Activated T-helper 2 cell treated with anti-CD3 and anti-CD28 coated beads, Interferon-gamma antibody, Interleukin-2, Interleukin-4, amounts not matched to agents 10 μg/mL and 5 μg/mL and 100 μg/mL, durations not matched to agents 14 hours and 24 hours and 36 hours (primary cell): Measurements from ENCODE around the gene THRB. TPM values are rescaled to one million over a fixed set of nuclear protein-coding genes. Genes with fewer than 3 reads are reported as not detected.

Experiments used
- DNase-seq: peaks from one replicate; pipeline ENCODE4 v3.0.0; 2021; ENCODE audit warnings: low spot score
- H3K27ac Mint-ChIP-seq: one replicate; pipeline ENCODE4 v1.8.0; 2021; ENCODE audit warnings: mixed read lengths
- H3K27me3 Mint-ChIP-seq: one replicate; pipeline ENCODE4 v1.8.0; 2021; ENCODE audit warnings: low read depth, mixed read lengths
- H3K36me3 Mint-ChIP-seq: one replicate; pipeline ENCODE4 v1.8.0; 2021; ENCODE audit warnings: low read depth, mixed read lengths
- H3K4me1 Mint-ChIP-seq: one replicate; pipeline ENCODE4 v1.8.0; 2021; ENCODE audit warnings: low read depth, mixed read lengths
- H3K4me3 Mint-ChIP-seq: one replicate; pipeline ENCODE4 v1.8.0; 2021; ENCODE audit warnings: low read depth, mild to moderate bottlenecking, moderate library complexity, mixed read lengths
- H3K9me3 Mint-ChIP-seq: one replicate; pipeline ENCODE4 v1.8.0; 2021; ENCODE audit warnings: mixed read lengths
- intact Hi-C: fragments of 100-400 bp; cut with micrococcal nuclease; formaldehyde crosslinking; loops from one replicate; pipeline ENCODE4 v1.15.1; 2023
- total RNA-seq: library from RNA; stranded (reverse); gene quantifications from 2 replicates; pipeline ENCODE4 v1.2.3, GENCODE V29; 2022

Gene THRB
- total RNA-seq, 1 donor from 2014 or later = not detected

DNA sequence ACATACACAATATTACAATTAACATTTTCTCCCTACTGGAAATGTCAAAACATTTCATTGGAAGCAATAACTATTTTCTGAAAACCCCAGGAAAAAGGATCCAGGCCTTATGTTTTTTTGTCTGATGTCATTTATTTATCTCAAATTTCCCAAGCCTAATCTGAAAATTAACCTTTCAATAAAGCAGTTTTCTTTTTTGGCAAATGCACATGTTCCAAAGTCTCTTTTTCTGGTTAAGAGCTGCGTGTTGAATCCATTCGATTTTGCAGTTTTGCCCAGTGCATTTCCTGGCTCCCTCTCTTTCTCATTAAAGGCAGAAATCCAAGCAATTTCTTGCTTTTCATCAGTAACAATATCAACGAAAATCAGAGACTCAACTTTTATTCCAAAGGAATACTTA lies 327.2 kb downstream of the THRB start:
- H3K36me3 Mint-ChIP-seq = no peaks in the 10 kb centered on the region

DNA sequence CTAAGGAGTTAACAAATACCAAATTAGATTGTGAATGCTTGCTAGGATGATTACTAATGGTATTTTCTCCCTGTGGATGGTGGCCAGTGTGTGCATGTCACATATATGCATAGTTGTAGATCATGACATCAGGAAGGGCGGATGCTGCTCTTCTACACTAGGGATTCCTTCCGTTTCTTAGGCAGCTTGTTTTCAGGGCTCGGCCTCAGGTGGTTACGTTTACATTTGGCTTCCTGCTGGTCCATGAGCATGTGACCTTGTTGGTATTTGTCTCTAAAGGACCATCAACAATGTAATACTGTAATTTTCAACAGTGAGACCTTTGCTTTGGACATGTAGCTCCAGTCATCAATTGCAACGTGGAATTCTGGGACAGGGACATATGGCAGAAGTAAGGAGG lies 328.1 kb downstream of the THRB start:
- Mint-ChIP-seq H3K9me3 (no peaks in the 10 kb centered on the region), H3K27me3 (peaks cover 2% of the 10 kb centered on the region), H3K36me3 (no peaks in the 10 kb centered on the region), H3K27ac (no peak overlapping the region), H3K4me3 (no peak overlapping the region), H3K4me1 (no peaks in the 10 kb centered on the region)
- DNase-seq = no peak
- intact Hi-C loops = no loop called here

More for the DNA sequence above, 327.2 kb downstream of the THRB start:
- intact Hi-C loops = no loop called here
- H3K27me3 Mint-ChIP-seq = peaks cover 2% of the 10 kb centered on the region
- no peak overlapping the region for H3K27ac Mint-ChIP-seq
- H3K4me3 Mint-ChIP-seq = no peak overlapping the region
- no peaks in the 10 kb centered on the region for H3K4me1 Mint-ChIP-seq
- DNase-seq = no peak
- no peaks in the 10 kb centered on the region for H3K9me3 Mint-ChIP-seq

DNA sequence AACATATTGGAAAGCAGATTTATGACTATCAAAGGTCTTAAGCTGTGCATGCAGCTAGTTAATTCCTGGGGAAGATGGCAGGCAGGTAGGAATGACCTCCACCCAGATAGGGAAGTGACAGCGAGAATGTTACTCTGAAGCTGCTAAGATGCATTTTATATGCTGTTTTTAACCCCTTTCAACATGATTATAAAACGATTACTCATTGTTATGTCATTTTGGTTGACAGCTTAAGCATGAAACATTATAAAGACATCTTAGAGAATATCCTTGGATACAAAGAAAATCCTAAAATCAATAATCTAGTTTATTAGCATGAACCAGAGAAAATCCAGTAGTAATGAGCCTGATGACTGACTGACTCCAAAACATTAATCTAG lies 329.1 kb downstream of the THRB start:
- no peaks in the 10 kb centered on the region for H3K9me3 Mint-ChIP-seq
- intact Hi-C loops = no loop called here
- peaks cover 2% of the 10 kb centered on the region for H3K27me3 Mint-ChIP-seq
- no peak for DNase-seq
- H3K27ac Mint-ChIP-seq = no peak overlapping the region
- no peak overlapping the region for H3K4me3 Mint-ChIP-seq
- no peaks in the 10 kb centered on the region for H3K4me1 Mint-ChIP-seq
- H3K36me3 Mint-ChIP-seq = no peaks in the 10 kb centered on the region

DNA sequence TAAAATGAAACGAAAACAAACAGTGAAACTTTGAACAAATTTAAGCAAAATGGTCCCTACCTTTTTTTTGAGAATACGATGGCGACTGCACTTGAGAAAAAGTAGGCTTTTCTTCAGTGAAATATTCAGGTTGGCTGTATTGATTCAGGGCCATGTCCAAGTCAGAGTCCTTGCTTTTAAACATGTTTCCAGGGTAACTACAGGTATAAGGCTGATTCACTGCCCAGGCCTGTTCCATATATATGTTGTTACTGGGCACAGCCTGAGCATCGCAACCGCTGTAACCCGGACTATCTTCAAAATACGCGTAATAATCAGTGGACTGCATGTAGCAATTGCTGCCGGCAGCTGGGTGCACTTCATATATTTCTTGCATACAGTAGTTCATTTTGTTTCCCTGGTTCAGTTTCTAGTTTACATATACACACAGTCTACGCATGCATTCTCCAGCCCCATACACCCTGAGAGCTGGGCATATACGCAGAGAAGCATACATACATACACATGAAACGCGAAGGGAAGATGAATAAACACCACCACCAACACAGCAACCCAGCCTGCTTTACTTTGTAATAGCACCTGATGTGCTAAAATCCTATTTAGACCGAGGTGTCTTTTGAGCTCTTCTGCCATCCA lies 329.6 kb downstream of the THRB start:
- Mint-ChIP-seq H3K27ac (no peak overlapping the region), H3K27me3 (peaks cover 2% of the 10 kb centered on the region), H3K4me1 (no peaks in the 10 kb centered on the region)

DNA sequence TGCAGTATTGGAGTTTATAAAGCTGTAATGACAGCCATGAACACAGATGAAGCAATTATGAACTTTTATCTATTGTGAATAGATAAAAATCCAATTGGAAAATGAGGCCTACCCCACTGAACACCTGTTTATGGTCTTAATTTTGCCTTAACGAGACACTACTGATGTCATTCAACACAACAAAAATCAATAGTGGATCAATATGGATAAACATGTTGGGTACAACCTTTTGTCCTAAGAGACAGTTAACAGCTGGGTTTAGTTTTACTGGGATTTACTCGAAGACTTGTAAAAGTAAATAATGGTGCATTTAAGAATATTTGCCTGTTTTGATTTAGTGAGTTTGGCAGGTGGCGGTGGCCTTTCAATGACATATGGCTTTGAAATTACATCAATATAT lies 331.7 kb downstream of the THRB start:
- Mint-ChIP-seq H3K27me3 (peaks cover 2% of the 10 kb centered on the region), H3K27ac (no peak overlapping the region), H3K4me1 (peaks cover 2% of the 10 kb centered on the region), H3K4me3 (no peak overlapping the region), H3K36me3 (no peaks in the 10 kb centered on the region), H3K9me3 (no peaks in the 10 kb centered on the region)
- intact Hi-C loops = no loop called here
- DNase-seq = no peak

More for the DNA sequence above, 329.6 kb downstream of the THRB start:
- no peak for DNase-seq
- Mint-ChIP-seq H3K9me3 (no peaks in the 10 kb centered on the region), H3K4me3 (no peak overlapping the region), H3K36me3 (no peaks in the 10 kb centered on the region)
- intact Hi-C loops = no loop called here

DNA sequence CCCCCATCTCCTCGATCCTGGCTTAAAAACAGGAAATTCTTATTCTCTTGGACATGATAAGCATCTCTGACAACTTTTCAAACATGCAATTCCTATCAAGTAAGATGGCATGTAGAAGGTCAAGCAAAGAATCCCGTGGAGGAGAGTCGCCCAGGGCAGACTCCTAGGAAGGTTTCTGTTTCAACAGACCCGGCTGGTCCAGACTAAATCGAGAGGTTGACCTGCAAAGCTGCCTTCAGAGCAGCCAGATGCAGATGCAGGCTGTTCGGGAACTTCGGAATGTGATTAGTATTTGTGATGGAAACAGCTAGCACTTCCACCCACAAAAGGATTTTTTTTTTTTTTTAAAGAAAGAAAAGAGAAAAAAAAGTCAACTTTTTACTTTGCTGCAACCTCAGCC lies 332.8 kb downstream of the THRB start:
- Mint-ChIP-seq H3K9me3 (no peaks in the 10 kb centered on the region), H3K4me1 (peaks cover 2% of the 10 kb centered on the region), H3K27me3 (peaks cover 2% of the 10 kb centered on the region), H3K27ac (no peak overlapping the region), H3K36me3 (no peaks in the 10 kb centered on the region), H3K4me3 (no peak overlapping the region)
- DNase-seq = no peak
- intact Hi-C loops = no loop called here

DNA sequence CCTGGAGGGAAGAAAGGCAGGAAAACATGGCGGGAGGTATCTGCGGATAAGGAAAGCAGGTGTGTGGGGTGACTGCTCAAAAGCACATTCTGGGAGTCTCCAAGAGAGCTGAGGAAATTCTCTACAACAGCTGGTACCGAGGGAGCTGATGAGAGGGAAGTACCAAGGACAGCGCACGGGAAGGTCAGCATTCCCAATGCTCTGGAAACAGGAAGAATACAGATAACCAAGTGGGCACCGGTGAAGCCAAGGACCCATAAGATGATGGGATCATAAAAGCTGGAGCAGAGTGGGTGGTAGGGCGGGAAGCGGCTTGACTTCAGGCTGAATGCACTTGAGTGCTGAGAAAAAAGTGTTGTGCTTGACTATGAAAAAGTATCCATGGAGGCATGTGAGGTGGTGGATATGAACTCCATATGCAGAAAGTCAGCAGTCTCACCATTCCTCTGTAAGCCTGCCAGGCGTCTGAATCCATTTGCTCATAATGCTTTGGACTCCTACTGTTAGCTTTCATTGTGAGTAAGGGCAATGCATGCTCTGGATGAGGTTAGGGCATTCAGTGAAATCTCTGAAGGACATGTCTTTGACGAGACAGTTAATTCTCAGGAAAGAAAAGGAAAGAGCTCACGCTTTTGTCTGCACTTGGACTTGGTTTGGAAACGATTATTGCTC lies 334.1 kb downstream of the THRB start:
- Mint-ChIP-seq H3K36me3 (no peaks in the 10 kb centered on the region), H3K9me3 (no peaks in the 10 kb centered on the region), H3K4me1 (peaks cover 2% of the 10 kb centered on the region), H3K27ac (no peak overlapping the region), H3K27me3 (peaks cover 2% of the 10 kb centered on the region), H3K4me3 (no peak overlapping the region)
- DNase-seq = no peak
- intact Hi-C loops = no loop called here

DNA sequence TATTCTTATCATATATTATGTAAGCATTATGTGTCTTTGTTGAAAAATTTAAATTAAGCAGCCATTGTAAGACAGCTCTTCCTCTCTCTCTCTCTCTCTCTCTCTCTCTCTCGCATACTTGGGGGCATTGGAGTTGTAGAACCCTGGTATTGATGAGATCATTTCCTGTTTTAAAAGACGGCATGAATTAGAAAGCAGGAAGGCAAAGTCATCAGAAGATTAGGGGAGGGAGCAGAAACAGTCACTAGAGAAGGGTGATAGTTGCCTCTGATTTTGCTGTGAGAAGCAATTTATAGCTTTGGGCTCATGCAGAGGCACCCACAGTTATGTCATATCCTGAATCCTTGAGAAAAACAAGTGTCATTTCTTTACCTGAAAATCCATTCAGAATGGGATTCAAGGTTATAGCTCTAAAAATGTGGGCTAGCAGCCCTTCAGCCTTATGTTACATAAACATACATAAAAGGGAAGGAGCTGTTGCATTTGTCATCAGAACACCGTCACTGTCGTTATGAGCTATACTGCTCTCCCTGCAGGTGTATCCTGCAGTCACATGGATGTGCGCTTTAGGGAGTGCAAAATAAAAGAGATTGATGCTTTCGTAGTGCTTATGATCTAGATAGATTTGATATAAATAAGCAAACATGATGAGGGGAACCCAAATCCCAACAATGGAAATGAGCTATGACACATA lies 335.7 kb downstream of the THRB start:
- H3K4me3 Mint-ChIP-seq = no peak overlapping the region
- DNase-seq = no peak
- H3K4me1 Mint-ChIP-seq = peaks cover 5% of the 10 kb centered on the region
- no peaks in the 10 kb centered on the region for H3K9me3 Mint-ChIP-seq
- intact Hi-C loops = no loop called here
- no peaks in the 10 kb centered on the region for H3K36me3 Mint-ChIP-seq
- no peak overlapping the region for H3K27ac Mint-ChIP-seq
- H3K27me3 Mint-ChIP-seq = peaks cover 1% of the 10 kb centered on the region

DNA sequence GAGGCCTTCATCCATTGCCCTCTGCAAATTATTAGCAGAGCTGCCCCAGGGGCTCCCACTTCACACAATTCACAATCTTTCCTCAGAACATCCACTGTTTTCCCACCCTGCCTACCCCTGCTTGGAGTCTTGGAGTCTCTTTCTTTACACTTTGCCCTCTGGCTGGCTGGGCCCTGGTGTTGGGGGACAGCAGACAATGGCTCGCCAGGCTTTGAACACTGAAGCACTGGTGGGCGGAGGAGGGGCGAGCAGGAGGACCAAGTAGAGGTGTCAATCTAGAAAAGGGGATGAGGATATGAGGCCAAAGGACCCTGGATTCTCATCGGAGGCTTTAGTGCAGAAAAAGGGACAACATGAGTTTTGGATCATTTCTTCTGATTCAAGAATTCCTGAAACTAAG lies 337.5 kb downstream of the THRB start:
- intact Hi-C loops = no loop called here
- no peaks in the 10 kb centered on the region for H3K36me3 Mint-ChIP-seq
- H3K9me3 Mint-ChIP-seq = no peaks in the 10 kb centered on the region
- H3K27ac Mint-ChIP-seq = no peak overlapping the region
- no peak overlapping the region for H3K4me3 Mint-ChIP-seq
- DNase-seq = no peak
- peaks cover 5% of the 10 kb centered on the region for H3K4me1 Mint-ChIP-seq
- H3K27me3 Mint-ChIP-seq = peaks cover 1% of the 10 kb centered on the region

DNA sequence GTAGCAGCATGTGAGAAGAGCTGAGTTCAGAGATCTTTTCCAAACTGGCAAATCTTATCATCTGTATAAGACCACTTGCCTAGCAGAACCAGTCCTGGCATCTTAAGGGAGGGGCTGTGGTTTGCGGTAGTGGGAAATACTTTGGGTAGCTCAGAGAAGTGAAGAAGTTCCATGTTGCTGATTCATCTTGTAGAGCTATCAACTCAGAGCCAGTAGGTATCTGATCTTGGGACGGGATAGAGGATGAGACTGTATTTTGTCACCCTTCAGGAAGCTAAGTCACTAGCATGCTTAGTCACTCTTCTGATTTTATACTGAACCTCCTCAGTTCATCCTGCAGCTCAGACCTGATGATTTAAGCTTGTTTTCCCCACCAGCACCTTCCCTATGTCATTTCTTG lies 338.2 kb downstream of the THRB start:
- intact Hi-C loops = no loop called here
- Mint-ChIP-seq H3K9me3 (no peaks in the 10 kb centered on the region), H3K4me1 (peaks cover 5% of the 10 kb centered on the region), H3K4me3 (no peak overlapping the region), H3K36me3 (no peaks in the 10 kb centered on the region), H3K27me3 (peaks cover 1% of the 10 kb centered on the region), H3K27ac (no peak overlapping the region)
- DNase-seq = no peak

DNA sequence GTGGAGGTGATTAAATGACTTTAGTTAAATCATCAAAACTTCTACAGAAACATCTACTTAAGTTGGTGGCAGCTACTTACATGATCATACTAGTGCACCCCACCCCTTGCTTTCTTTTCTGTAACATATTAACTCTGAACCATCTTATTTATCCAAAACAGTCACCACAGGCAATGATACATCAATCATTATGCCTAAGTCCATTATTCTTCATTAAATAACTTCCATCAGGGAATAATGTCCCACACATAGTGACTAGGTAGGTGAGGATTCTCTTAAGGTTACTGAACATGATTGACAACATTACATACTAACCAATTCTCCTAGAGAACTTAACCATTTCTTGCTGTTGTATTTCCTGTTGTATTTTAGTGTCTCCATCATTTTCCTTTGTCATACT lies 339.4 kb downstream of the THRB start:
- Mint-ChIP-seq H3K4me3 (no peak overlapping the region), H3K9me3 (no peaks in the 10 kb centered on the region), H3K4me1 (peaks cover 5% of the 10 kb centered on the region), H3K27me3 (peaks cover 1% of the 10 kb centered on the region), H3K27ac (no peak overlapping the region), H3K36me3 (no peaks in the 10 kb centered on the region)
- DNase-seq = no peak
- intact Hi-C loops = no loop called here

DNA sequence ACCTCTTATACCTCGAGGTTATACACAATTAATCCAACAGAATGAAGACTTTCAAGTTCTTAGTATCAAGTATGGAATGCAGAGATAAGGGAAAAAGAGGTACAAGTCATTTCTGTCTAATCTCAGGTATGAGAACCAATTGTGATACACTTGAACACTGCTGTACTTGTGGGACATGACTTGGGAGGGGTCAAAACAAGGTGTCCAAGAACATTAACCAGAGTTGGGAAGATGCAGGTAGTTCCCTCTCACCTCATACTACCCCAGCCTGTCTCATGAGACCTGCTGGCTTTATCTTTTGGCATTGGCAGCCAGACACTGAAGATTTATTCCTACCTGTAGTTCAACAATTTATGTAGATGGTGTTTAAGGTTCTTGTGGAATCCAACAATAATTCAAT lies 339.9 kb downstream of the THRB start:
- DNase-seq = no peak
- H3K4me1 Mint-ChIP-seq = peaks cover 5% of the 10 kb centered on the region
- H3K4me3 Mint-ChIP-seq = no peak overlapping the region
- intact Hi-C loops = no loop called here
- no peaks in the 10 kb centered on the region for H3K9me3 Mint-ChIP-seq
- no peak overlapping the region for H3K27ac Mint-ChIP-seq
- H3K27me3 Mint-ChIP-seq = peaks cover 1% of the 10 kb centered on the region
- no peaks in the 10 kb centered on the region for H3K36me3 Mint-ChIP-seq

DNA sequence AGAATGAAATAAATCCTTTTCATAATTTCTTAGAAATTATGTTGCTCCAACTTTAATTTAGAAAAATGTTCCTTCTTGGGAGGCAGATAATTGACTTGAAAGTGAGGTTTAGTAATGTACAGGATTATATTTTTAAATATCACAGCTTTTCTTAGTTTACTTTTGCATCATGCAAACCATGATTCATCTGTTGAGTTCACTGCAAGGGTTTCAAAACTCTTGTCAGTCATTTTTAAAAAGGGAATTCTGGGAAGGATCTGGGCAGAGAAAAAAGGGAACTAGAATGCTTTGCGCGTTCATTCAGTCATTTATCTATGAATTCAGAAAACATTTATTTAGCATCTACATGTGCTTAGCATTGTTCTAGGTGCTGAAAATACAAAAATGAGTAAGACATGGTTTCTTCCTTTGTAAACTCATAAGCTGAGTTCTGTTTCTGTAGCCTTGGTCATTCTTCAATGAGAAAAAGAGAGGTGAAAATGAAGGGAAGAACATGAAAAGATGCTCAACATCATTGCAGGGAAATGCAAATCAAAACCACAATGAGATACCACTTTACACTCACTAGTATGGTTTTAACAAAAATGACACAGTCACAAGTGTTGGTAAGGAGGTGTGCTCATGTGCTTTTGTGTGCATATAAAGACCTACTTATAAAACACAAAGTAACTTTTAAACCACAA lies 340.5 kb downstream of the THRB start:
- Mint-ChIP-seq H3K4me1 (peaks cover 5% of the 10 kb centered on the region), H3K36me3 (no peaks in the 10 kb centered on the region), H3K9me3 (no peaks in the 10 kb centered on the region), H3K27me3 (peaks cover 1% of the 10 kb centered on the region), H3K27ac (no peak overlapping the region), H3K4me3 (no peak overlapping the region)
- intact Hi-C loops = no loop called here
- no peak for DNase-seq
